Glomerular visceral epithelial cell (primary cell): Measurements from ENCODE around the gene NCKAP1.
A peak's percentile ranks its signal among the peaks of the same experiment; 100 is the strongest.

Experiments
- DNase-seq: peaks from one replicate; pipeline ENCODE4 v3.0.0-alpha.2; 2016; ENCODE audit errors: extremely low spot score

NCKAP1 gene

DNA sequence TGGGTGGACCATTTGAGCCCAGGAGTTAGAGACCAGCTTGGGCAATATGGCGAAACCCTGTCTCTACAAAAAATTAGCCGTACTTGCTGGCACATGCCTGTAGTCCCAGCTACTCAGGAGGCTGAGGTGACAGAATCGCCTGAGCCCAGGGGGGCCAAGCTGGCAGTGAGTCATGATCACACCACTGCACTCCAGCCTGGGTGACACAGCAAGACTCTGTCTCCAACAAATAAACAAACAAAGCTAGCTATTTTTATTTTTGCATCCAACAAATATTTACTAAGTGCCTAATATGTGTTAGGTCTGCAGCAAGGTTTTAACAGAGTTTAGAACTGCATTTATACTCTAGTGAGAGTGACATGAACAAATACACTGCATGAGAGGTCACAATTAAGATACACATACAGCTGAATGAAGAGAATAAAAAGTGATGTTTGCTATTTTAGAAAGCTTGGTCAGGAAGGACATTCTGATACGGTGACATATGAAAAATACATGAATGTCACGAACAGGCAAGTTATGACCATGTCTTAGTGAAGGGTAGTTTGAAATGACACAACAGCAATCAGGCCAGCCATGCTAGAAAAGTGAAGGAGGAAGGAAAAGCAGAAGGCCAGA is 88.6 kb downstream of the NCKAP1 start:
- DNase-seq = peak; percentile 50

DNA sequence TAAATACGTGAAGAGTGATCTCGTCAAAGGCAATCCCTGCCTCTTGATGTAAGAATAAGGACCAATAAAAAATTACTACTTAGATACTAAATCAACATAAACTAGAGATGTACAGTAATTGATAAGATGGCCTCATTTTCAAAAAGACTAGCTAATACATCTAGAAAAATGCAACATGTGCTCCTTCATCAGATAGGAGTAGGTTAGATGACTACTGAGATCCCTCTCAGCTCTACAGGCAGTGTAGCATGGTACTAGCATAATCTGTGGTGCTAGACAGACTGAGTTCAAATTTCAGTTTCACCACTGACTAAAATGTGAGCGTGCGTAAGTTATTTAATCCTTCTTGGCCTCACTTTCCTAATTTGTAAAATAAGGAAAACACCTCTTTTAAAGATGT is 89.2 kb downstream of the NCKAP1 start:
- DNase-seq = no peak

DNA sequence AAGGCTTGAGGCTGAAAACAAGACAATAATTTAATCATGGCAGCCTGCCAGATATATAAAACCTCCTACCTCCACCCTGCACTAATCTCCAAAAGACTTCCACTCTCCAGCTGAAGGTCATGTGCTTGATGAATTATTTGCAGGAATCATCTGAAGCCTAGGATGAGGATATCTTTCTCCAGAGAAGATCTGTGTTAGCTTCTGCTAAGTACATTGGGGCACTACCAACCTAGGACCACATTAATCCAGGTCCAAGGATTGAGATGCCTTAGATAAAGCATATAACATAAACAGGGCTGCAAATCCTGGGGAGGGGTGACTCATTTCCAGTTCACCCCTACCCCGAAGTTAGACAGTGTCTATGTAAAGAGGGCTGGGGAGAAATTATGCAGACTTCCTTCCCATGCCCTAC is 91.3 kb downstream of the NCKAP1 start:
- peak; percentile 6 for DNase-seq

DNA sequence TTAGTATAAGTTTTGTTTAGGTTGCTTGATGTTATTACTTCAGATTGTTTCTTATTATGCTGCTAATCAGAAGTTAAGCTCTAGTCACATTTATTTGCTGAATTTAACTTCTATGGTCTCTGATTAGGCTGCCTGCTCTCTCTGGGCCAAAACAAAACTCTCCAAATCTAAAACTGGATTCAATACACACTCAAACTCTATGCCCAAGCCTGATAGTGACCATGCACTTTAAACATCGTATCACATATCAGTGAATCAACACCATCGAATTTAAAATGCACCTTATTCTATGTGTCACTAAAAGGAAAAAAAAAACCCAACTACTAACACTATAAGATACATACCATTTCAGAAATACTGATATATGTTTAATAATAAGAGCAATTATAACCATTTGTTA is 94.9 kb downstream of the NCKAP1 start:
- no peak for DNase-seq

DNA sequence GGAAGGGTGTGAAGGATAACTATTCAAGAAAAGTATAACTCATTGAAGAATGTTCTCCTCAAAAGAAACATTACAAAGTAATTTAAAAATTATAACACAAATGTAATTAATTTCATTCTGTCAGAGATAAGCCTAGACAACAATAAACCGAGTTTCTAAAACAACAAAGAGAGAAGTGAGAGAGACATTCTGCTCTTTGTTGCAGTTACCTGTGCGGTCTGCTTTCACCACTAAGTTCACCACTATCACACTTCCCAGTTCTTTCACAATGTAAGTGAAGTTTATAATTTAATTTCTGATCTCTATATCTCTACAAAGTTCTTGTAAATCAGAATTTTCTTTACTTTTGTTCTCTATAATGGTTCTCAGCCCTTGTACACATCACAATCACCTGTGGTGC is 95.5 kb downstream of the NCKAP1 start:
- DNase-seq = no peak

DNA sequence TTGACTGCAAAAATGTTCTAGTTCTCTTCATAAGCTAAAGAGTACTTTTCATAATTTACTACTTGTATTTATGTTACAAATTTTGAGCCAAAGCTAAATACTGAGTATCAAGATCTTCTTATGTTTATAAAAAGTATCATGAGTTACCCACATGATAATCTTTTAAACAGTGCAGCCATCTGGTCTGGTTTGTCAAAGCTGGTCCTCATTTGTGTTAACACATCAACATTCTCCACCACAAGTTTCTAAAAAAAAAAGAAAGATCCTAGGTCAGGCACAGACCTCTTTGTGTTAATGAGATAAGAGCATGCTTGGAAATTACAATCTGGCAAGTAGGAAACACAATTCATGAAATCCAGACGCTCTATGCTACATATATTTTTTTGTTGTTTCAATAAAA is 96.3 kb downstream of the NCKAP1 start:
- no peak for DNase-seq

DNA sequence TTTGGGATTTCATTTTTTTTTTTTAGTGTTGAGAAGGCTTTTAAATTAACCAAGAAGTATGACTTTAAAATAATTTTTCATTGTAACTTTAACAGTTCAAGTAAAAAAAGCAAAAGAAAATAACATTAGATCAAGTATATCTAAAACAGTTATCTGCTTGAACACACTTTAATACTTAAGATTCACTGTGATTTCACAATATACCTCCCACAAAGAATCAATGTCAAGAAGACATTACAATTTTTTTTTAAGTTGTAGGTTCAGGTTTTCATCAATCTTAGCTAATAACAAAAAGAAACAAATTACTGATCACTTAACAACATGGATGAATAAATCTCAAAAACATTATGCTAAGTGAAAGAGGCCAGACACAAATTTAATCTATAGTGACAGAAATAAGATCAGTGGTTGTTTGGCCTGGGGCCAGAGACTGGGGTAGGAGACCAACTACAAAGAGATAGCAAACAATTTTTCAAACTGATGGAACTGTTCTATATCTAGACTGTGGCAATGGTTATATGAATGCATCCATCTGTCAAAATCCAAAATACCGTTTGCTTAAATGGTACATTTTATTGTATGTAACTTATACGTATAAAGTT is 97.0 kb downstream of the NCKAP1 start:
- no peak for DNase-seq

GRCh38 chr2:182937870-182938269 is 100.4 kb downstream of the NCKAP1 start:
- DNase-seq = no peak

DNA sequence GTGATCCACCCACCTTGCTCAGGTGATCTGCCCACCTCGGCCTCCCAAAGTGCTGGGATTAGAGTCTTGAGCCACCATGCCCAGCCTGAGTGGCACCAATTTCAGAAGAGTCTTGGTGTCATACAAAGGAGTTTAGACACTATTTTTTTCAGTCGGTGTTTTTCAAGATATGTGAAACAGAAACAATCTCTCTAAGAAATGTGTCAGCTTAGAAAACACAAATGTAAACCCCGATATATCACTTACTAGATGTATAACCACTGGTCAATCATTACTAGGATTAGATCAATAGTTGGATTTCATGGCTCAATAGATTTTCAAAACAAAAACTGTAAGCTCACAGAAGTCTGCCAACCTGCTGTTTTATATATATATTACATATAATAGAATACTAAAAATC is 104.6 kb downstream of the NCKAP1 start:
- no peak for DNase-seq

DNA sequence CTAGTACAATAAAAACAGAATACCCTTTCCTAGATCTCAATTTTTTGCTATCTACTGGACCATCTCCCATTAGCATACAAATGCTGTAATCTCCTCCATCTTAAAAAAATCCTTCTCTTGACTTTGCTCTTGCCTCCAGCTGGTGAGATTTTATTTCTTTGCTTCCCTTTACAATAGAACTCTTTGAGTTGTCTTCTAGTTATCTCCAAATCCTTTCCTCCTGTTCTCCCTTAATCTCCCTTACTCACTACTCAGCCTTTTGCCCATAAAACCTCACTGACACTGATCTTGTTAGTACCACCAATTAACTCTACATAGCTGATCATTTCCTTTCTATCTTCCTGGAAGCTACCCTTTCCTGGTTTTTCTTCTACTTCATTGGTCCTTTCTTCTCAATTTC is 108.3 kb downstream of the NCKAP1 start:
- no peak for DNase-seq

DNA sequence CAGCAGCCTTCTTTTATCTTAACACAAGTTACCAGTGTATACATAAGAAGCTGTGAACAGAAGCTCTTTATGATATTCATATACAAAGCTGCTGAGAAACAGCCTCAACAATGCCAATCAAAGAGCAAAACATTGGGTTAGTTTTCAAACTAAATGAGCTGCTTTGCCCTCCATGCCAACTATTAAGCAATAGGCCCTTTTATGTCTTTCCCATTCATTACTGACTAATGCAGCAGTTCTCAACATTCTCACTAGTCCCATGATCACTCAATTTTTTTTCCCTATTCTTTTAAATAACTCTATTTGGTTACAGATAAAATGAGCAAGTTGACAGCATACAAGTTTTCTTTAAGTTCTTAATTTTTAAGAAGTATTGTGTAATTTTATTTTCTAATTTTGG is 114.0 kb downstream of the NCKAP1 start:
- no peak for DNase-seq

- DNase-seq = no peak
These were observed 117.0 kb downstream of the NCKAP1 start for GRCh38 chr2:182921234-182921633.

GRCh38 chr2:182920631-182921056 is 117.6 kb downstream of the NCKAP1 start:
- peak; percentile 67 for DNase-seq

- no peak for DNase-seq
These were observed 118.2 kb downstream of the NCKAP1 start for GRCh38 chr2:182920089-182920488.

- no peak for DNase-seq
These were observed 119.2 kb downstream of the NCKAP1 start for GRCh38 chr2:182918961-182919652.

GRCh38 chr2:182917924-182918323 is 120.3 kb downstream of the NCKAP1 start:
- no peak for DNase-seq

DNA sequence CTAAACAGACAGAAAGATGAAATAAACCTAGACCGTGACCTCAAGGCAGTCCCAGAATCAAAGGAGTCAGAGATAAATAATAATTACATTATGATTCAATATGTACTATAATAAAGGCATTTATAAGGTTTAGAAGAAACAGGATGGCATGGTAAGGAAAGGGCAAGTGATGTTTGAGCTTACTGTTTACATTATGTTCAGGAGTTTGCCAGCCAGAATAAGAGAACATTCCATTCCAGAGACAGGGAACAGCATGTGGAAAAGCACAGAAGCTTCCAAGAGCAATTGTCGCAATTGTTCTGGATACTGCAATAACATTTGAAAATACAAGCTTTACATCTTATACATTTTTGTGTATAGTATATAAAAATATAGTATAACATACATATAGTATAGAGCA is 121.8 kb downstream of the NCKAP1 start:
- no peak for DNase-seq

DNA sequence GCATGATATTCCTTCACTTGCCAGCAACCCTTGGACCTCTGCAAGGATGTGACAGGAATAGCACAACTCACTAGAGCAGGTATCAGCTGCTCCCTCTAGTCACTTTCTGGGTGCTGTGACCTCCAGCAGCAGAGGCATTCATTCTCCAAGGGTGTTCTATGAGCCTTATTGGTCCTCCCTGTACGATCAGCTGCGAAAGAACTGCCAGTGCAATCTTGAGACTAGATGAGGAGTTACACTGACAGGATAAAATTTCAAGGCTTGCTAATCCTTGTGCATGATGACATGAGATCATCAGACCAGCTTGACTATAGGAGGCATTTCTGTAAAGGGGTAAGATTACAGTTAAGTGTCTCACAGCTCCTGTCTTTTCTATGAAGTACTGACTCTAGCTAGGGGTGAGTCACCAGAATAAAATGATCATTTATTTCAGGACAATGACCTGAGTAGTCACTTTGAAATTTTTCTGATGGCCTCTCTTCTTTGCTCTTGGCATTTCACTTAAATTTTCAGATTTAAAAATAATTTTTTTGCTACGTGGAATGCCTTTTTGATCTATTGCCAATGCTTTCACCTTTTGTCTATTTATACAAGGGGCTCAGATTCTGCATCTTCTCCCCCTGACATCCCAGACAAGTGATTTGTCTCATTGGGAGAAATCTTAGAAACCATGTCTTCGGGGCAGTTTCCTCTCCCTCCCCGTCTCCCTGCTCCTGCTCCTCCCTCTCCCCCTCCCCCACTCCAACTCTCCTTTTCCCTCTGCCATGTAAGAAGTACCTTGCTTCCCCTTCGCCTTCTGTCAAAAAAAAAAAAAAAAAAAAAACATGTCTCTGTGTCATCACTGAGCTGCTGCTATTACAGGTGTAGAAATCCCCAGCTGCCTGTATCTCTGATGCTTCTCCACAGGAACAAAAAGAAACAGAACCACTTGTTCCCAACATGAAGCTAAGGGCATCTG is 122.6 kb downstream of the NCKAP1 start:
- peak; percentile 80 for DNase-seq

DNA sequence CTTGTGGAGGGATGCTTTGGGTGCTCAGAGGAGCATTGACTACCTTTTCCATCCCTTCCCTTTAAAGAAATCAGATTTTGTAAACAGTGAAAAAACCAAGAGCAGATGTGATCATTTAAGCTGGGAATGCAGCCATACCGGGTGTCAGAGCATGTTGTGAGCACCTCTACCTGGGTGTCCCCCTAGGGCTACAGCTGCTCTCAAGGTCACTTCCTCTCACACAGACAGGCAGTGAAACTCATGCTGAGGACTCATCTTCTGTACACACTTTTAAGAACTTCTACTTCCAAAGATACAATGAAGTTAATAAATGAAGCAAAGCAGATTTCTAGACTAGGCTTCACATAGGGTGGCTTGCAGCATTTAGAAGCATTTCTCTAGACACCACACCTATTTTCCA is 123.4 kb downstream of the NCKAP1 start:
- DNase-seq = no peak

DNA sequence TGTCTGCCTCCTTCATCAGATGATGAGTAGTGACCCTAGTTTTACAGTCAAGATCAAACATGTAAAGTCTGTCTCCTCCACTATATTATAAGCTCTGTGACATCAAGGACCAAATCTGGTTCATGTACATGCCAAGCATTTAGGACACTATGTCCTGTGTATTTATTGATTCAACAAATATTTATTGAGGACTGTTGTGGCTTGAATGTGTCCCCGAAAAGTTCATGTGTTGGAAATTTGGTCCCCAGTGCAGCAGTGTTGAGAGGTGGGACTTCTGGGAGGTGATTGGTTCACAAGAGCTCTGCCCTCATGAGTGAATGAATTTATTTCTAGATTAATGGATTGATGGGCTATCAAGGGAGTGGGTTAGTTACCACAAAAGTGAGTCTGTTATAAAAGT is 125.2 kb downstream of the NCKAP1 start:
- DNase-seq = no peak

- no peak for DNase-seq
These were observed 125.7 kb downstream of the NCKAP1 start for GRCh38 chr2:182912518-182912915.

DNA sequence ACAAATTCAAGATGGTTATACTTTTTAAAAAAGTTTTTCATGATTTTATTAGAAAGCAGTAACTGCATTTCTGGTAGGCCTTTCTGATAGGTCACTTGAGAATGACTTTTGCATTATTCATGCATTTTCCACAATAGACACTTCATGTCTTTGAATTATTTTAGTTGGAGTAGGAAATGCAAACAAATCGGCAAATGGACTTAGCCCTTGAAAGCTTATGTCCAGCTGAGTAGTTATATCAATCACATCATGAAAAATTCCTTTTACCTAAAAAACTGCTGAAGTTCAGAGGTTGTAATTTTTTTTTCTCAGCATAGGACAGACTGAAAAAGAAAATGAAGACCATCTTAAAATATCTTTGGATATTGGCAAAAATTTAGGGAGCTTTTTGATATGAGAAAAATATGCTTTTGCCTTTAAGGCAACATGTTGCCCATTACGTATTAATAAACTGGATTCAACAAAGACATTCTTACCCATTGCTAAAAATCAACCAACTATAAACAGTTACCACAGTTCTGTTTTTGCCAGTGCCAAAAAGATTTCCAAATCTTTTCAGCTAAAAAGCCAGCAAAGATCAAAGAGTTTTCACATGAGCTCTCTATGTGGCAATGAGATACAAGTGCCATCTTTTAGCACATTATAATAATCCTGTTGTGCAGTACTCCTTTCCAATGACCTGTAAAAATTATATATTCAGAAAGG is 126.3 kb downstream of the NCKAP1 start:
- no peak for DNase-seq
